OCI-LY1 (cell line): Measurements from ENCODE around the gene PRM2.

Experiments used
- H2AFZ ChIP-seq: fragments of 200-600 bp; sonication (generic), shearing (Covaris generic); 2 replicates; pipeline ENCODE4 v1.6.0; 2014; ENCODE audit warnings: antibody characterized with exemption, mild to moderate bottlenecking, low read length
- H3F3A ChIP-seq: fragments of 200-600 bp; sonication (generic), shearing (Covaris generic); 2 replicates; pipeline ENCODE4 v1.6.0; 2014; ENCODE audit warnings: mild to moderate bottlenecking, antibody characterized with exemption, low read length, moderate library complexity; ENCODE audit not compliant: insufficient read depth
- H3K27ac ChIP-seq: fragments of 200-600 bp; sonication (generic); 2 replicates; pipeline ENCODE4 v1.5.1; 2014; ENCODE audit warnings: low read length, mixed run types, mild to moderate bottlenecking, low read depth; ENCODE audit not compliant: poor library complexity, severe bottlenecking
- H3K27me3 ChIP-seq: fragments of 200-600 bp; sonication (generic); 2 replicates; pipeline ENCODE4 v1.6.0; 2014; ENCODE audit warnings: antibody characterized with exemption, mild to moderate bottlenecking, low read length, moderate library complexity; ENCODE audit not compliant: insufficient read depth
- H3K36me3 ChIP-seq: fragments of 200-600 bp; sonication (generic); 2 replicates; pipeline ENCODE4 v1.6.1; 2014; ENCODE audit warnings: mild to moderate bottlenecking, antibody characterized with exemption, low read length, moderate library complexity, mixed read lengths; ENCODE audit not compliant: insufficient read depth
- H3K4me1 ChIP-seq: fragments of 200-600 bp; sonication (generic); 2 replicates; pipeline ENCODE4 v1.5.1; 2014; ENCODE audit warnings: mild to moderate bottlenecking, low read length, moderate library complexity; ENCODE audit not compliant: insufficient read depth, severe bottlenecking
- H3K4me2 ChIP-seq: fragments of 200-600 bp; sonication (generic), shearing (Covaris generic); 2 replicates; pipeline ENCODE4 v1.6.1; 2014; ENCODE audit warnings: low read length
- H3K4me3 ChIP-seq: fragments of 200-600 bp; sonication (generic); 2 replicates; pipeline ENCODE4 v1.5.1; 2014; ENCODE audit warnings: low read length, low read depth, mild to moderate bottlenecking, mixed read lengths; ENCODE audit not compliant: poor library complexity, severe bottlenecking
- H3K79me2 ChIP-seq: fragments of 200-600 bp; shearing (Covaris generic); 2 replicates; pipeline ENCODE4 v1.6.1; 2016; ENCODE audit warnings: mixed run types, low read length, mixed read lengths; ENCODE audit not compliant: insufficient read depth
- H3K9ac ChIP-seq: fragments of 200-600 bp; sonication (generic), shearing (Covaris generic); 2 replicates; pipeline ENCODE4 v1.6.1; 2014; ENCODE audit warnings: mild to moderate bottlenecking, low read length, mixed read lengths
- H3K9me2 ChIP-seq: fragments of 200-600 bp; sonication (generic), shearing (Covaris generic); 2 replicates; pipeline ENCODE4 v1.6.1; 2014; ENCODE audit warnings: low read depth, mild to moderate bottlenecking, low read length, mixed read lengths
- H3K9me3 ChIP-seq: fragments of 200-600 bp; shearing (Covaris generic); 2 replicates; pipeline ENCODE4 v1.6.1; 2014; ENCODE audit warnings: low read length, mixed read lengths
- H4K20me1 ChIP-seq: fragments of 200-600 bp; sonication (generic), shearing (Covaris generic); 2 replicates; pipeline ENCODE4 v1.6.0; 2016; ENCODE audit warnings: mild to moderate bottlenecking, low read length; ENCODE audit not compliant: insufficient read depth
- CTCF ChIP-seq: fragments of 200-600 bp; sonication (generic), shearing (Covaris generic); IDR thresholded peaks from 2 replicates; pipeline ENCODE4 v1.5.1; 2017; ENCODE audit warnings: mild to moderate bottlenecking, antibody characterized with exemption, low read length, moderate library complexity, mixed read lengths
- EZH2 ChIP-seq: fragments of 200-600 bp; sonication (generic), shearing (Covaris generic); IDR thresholded peaks from 2 replicates; pipeline ENCODE4 v1.8.0; 2017; ENCODE audit warnings: borderline replicate concordance, mixed run types, mild to moderate bottlenecking, antibody characterized with exemption, low read length, moderate library complexity, mixed read lengths

Gene PRM2

GRCh38 chr16:11250091-11250785, 26.0 kb downstream of the PRM2 start:
- Histone ChIP-seq H3K36me3 (peaks cover 30% of the 10 kb centered on the region), H3K27me3 (no peaks in the 10 kb centered on the region), H3K9me2 (no peaks in the 10 kb centered on the region), H3K4me1 (peaks cover 70% of the 10 kb centered on the region), H3K4me3 (peak overlapping the region; percentile 47), H4K20me1 (no peaks in the 10 kb centered on the region), H3K4me2 (peak overlapping the region; percentile 58), H3K27ac (peak overlapping the region; percentile 17), H3F3A (no peaks in the 10 kb centered on the region; the same call in 1 of the 2 replicates), H2AFZ (no peak overlapping the region), H3K9ac (peak overlapping the region; percentile 21; the same call in 1 of the 2 replicates), H3K9me3 (no peaks in the 10 kb centered on the region), H3K79me2 (no peaks in the 10 kb centered on the region)
- no peak for TF ChIP-seq EZH2
- no peak for TF ChIP-seq CTCF

GRCh38 chr16:11249233-11250061, 26.8 kb downstream of the PRM2 start:
- TF ChIP-seq EZH2, result no peak
- TF ChIP-seq CTCF, result no peak
- Histone ChIP-seq H3K9ac (peak overlapping the region; percentile 32; the same call in 1 of the 2 replicates), H2AFZ (no peak overlapping the region), H3K4me2 (peak overlapping the region; percentile 58), H4K20me1 (no peaks in the 10 kb centered on the region), H3K9me3 (no peaks in the 10 kb centered on the region), H3K9me2 (no peaks in the 10 kb centered on the region), H3K27me3 (no peaks in the 10 kb centered on the region), H3K4me3 (peak overlapping the region; percentile 47), H3K36me3 (peaks cover 23% of the 10 kb centered on the region), H3K4me1 (peaks cover 62% of the 10 kb centered on the region), H3F3A (no peaks in the 10 kb centered on the region; the same call in 1 of the 2 replicates), H3K27ac (no peak overlapping the region), H3K79me2 (no peaks in the 10 kb centered on the region)

GRCh38 chr16:11248133-11248532, 28.1 kb downstream of the PRM2 start:
- H3K36me3 ChIP-seq, result peaks cover 15% of the 10 kb centered on the region
- no peak overlapping the region for H3K27ac ChIP-seq
- H3K27me3 ChIP-seq, result no peaks in the 10 kb centered on the region
- no peak overlapping the region for H3K4me3 ChIP-seq
- peaks cover 49% of the 10 kb centered on the region for H3K4me1 ChIP-seq
- no peaks in the 10 kb centered on the region for H3K9me2 ChIP-seq
- H4K20me1 ChIP-seq, result no peaks in the 10 kb centered on the region
- H3F3A ChIP-seq, result no peaks in the 10 kb centered on the region; the same call in 1 of the 2 replicates
- no peak overlapping the region; the same call in 1 of the 2 replicates for H3K4me2 ChIP-seq
- H3K79me2 ChIP-seq, result no peaks in the 10 kb centered on the region
- no peak overlapping the region for H2AFZ ChIP-seq
- no peak overlapping the region for H3K9ac ChIP-seq
- H3K9me3 ChIP-seq, result no peaks in the 10 kb centered on the region
- no peak for TF ChIP-seq CTCF
- TF ChIP-seq EZH2, result no peak
